ENCODE measurements around the gene PUSL1.

The PUSL1 gene

DNA sequence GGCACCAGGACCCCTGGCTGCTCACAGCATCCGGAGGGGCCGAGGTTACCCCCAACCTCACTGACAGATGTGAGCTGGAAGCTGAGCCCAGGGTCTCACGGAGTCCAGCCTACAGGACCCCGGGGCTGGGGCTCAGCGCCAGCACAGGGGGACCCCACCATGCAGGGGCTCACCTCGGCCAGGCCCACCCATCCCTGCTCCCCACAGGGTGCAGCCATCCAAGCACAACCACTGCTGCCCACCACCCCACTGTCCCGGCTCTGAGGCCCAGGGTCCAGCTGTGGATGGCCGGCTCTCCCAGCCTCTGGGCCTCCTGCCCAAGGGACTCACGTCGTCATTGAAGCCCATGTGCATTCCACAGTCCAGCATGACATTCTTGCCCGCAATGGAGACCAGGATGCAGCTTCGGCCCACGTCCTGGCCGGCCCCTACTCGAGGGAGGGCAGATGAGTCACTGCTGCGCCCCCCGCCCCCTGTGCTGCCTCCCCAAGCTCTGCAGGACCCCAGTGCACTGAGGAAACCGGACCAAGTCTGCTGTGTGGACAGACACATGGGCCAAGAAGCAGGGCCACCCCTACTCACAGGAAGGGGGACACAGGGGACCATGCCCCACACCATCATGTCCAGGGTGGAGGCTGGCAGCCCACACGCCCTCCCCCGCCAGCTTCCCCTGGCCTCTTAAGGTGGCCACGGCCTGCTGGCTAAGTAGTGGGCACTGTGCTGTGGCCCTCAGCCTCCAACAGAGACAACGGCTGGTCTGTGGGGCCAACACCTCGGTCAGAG, 12.5 kb downstream of the PUSL1 start:
- no peaks in the 10 kb centered on the region for H3K9me3 ChIP-seq (ENCODE audit: control insufficient read depth, low read length)
- H3K4me1 ChIP-seq (ENCODE audit: control insufficient read depth, insufficient read depth, low read length, poor library complexity, severe bottlenecking), result peaks cover 23% of the 10 kb centered on the region
- H3K4me3 ChIP-seq (ENCODE audit: extremely low read depth, insufficient read depth, low read length, poor library complexity, severe bottlenecking), result no peak overlapping the region
- H3K27ac ChIP-seq (ENCODE audit: low read depth, low read length, severe bottlenecking), result no peak overlapping the region
- 91 to 92% methylated on average over 19 to 21 of the region's 23 CpGs for WGBS, 2 experiments (ENCODE audit: insufficient coverage in 2 of 2)
- peaks cover 68% of the 10 kb centered on the region for H3K36me3 ChIP-seq (ENCODE audit: control insufficient read depth, insufficient read depth, low read length)

DNA sequence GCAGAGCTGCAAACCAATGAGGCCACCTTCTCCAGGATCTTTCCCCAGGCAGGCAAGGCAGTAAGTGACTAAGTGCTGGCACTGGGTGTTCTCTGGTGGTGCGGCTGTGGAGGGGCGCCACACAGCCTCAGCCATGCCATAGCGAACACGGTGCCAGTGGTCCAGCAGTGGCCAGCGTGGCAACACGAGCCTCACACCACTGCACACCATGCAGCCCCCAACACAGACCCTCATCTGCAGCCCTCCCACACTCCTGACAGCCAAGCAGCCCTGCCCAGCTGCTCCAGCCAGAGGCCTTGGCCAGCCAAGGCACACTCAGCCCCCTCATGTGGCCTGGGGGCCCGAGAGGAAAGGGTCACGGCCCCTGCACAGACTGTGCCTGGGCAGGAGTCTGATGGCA, 13.1 kb downstream of the PUSL1 start:
- no peaks in the 10 kb centered on the region for H3K9me3 ChIP-seq (ENCODE audit: control insufficient read depth, low read length)
- H3K4me3 ChIP-seq (ENCODE audit: extremely low read depth, insufficient read depth, low read length, poor library complexity, severe bottlenecking), result no peak overlapping the region
- H3K4me1 ChIP-seq (ENCODE audit: control insufficient read depth, insufficient read depth, low read length, poor library complexity, severe bottlenecking), result peaks cover 25% of the 10 kb centered on the region
- no peak overlapping the region for H3K27ac ChIP-seq (ENCODE audit: low read depth, low read length, severe bottlenecking)
- WGBS, 2 experiments (ENCODE audit: insufficient coverage in 2 of 2), result 92 to 98% methylated on average over 8 of the region's 8 CpGs
- H3K36me3 ChIP-seq (ENCODE audit: control insufficient read depth, insufficient read depth, low read length), result peaks cover 68% of the 10 kb centered on the region

DNA sequence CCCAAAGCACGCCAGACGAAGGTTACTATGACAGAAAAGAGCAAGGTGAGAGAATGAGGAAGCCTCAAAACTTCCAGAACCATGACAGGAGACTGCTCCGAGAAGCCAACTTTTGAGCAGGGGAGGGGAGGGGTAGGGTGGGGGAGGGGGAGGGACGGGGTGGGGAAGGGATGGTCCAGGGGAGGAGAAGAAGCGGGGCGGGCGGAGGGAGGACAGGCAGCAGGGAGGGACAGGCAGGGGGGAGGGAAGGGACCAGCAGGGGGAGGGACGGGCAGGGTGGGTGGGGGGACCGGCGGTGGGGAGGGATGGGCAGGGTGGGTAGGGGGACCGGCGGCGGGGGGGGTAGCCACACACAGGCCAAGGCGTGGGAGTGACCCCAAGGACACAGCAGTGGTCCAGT, 14.0 kb downstream of the PUSL1 start:
- peaks cover 25% of the 10 kb centered on the region for H3K4me1 ChIP-seq (ENCODE audit: control insufficient read depth, insufficient read depth, low read length, poor library complexity, severe bottlenecking)
- H3K9me3 ChIP-seq (ENCODE audit: control insufficient read depth, low read length), result no peaks in the 10 kb centered on the region
- H3K36me3 ChIP-seq (ENCODE audit: control insufficient read depth, insufficient read depth, low read length), result peaks cover 61% of the 10 kb centered on the region
- 96 to 98% methylated on average over 4 to 6 of the region's 14 CpGs for WGBS, 2 experiments (ENCODE audit: insufficient coverage in 2 of 2)
- no peak overlapping the region for H3K4me3 ChIP-seq (ENCODE audit: extremely low read depth, insufficient read depth, low read length, poor library complexity, severe bottlenecking)
- H3K27ac ChIP-seq (ENCODE audit: low read depth, low read length, severe bottlenecking), result no peak overlapping the region

DNA sequence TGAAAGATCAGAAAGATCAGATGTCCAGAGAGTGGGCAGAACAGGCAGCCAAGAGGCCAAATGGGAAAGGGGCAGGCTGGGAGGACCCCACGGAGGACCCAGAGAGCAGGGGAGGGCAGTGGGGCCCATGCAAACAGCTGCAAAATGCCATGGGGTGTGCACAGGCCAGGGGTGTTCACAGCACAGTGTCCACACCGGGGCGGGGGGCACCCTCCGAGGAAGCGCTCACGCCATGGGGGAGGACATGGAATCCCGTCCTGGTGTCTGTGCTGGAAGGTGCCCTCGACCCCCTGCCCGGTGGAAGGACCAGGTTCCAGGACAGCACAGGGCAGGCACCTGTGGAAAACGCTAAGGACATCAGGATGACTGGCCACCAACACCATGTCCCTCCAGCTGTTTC, 14.6 kb downstream of the PUSL1 start:
- H3K9me3 ChIP-seq (ENCODE audit: control insufficient read depth, low read length), result no peaks in the 10 kb centered on the region
- peaks cover 55% of the 10 kb centered on the region for H3K36me3 ChIP-seq (ENCODE audit: control insufficient read depth, insufficient read depth, low read length)
- 92 to 96% methylated on average over 10 of the region's 10 CpGs for WGBS, 2 experiments (ENCODE audit: insufficient coverage in 2 of 2)
- H3K4me1 ChIP-seq (ENCODE audit: control insufficient read depth, insufficient read depth, low read length, poor library complexity, severe bottlenecking), result peaks cover 25% of the 10 kb centered on the region
- H3K4me3 ChIP-seq (ENCODE audit: extremely low read depth, insufficient read depth, low read length, poor library complexity, severe bottlenecking), result no peak overlapping the region
- no peak overlapping the region for H3K27ac ChIP-seq (ENCODE audit: low read depth, low read length, severe bottlenecking)

DNA sequence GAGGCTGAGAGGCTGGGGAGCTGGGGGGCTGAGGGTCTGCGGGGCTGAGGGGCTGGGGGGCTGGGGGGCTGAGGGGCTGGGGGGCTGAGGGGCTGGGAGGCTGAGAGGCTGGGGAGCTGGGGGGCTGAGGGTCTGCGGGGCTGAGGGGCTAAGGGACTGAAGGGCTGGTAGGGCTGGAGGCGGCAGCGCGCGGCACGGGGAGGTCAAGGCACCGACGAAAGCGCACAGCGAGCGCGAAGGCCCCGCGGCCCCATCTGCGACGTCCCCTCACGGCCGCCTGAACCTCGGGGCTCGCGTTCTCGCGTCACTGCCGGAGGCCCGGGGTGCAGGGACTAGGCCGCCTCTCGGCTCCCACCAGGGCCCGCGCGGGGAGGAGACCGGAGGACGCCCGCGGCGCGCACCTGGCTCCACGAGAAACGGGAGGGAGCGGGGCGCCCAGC, 15.7 kb downstream of the PUSL1 start:
- Histone ChIP-seq H3K27ac (ENCODE audit: low read depth, low read length, severe bottlenecking) (peak overlapping the region; percentile 53), H3K4me1 (ENCODE audit: control insufficient read depth, insufficient read depth, low read length, poor library complexity, severe bottlenecking) (peaks cover 24% of the 10 kb centered on the region), H3K36me3 (ENCODE audit: control insufficient read depth, insufficient read depth, low read length) (peaks cover 46% of the 10 kb centered on the region), H3K9me3 (ENCODE audit: control insufficient read depth, low read length) (no peaks in the 10 kb centered on the region), H3K4me3 (ENCODE audit: extremely low read depth, insufficient read depth, low read length, poor library complexity, severe bottlenecking) (peak overlapping the region; percentile 73)
- WGBS, 2 experiments (ENCODE audit: insufficient coverage in 2 of 2), result 0 to 1% methylated on average over 21 to 40 of the region's 41 CpGs

DNA sequence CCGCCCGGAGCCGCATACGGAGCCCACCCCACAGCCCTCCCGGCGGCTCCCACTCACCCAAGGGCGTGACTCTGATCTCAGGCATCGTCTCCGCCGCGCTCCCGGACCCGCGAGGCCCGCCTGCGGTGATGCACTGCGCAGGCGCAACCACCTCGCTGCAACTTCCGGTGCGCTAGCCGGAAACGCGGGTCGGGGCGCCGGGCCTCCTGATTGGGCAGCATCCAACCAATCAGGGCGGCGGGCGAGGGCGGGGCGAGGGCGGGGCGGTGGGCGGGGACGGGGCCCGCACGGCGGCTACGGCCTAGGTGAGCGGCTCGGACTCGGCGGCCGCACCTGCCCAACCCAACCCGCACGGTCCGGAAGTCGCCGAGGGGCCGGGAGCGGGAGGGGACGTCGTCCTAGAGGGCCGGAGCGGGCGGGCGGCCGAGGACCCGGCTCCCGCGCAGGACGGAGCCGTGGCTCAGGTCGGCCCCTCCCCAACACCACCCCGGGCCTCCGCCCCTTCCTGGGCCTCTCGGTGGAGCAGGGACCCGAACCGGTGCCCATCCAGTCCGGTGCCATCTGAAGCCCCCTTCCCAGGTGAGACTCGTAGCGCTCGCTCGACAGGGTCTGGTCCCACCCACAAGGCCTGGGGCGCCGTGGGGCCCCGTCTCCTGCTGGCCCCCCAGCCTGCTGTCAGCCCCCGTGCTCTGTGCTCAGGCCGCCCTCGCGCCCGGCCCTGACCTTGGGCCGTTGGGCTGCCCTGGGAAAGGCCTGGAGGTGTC, 16.3 kb downstream of the PUSL1 start, which contains the start of the genes CPTP and INTS11:
Gene CPTP (plus strand): TSS at position 279 of the 764 bp plus-strand sequence. CDS start 2,109 bp downstream, outside the sequence.
Gene INTS11 (minus strand): TSS at position 137 of the 764 bp plus-strand sequence. CDS start 52 bp downstream, at position 85.
- Histone ChIP-seq H3K27ac (ENCODE audit: low read depth, low read length, severe bottlenecking) (peak within 1 kb of the TSS; percentile 53), H3K36me3 (ENCODE audit: control insufficient read depth, insufficient read depth, low read length) (peaks cover 40% of the 10 kb centered on the region), H3K4me3 (ENCODE audit: extremely low read depth, insufficient read depth, low read length, poor library complexity, severe bottlenecking) (peak within 1 kb of the TSS; percentile 73), H3K4me1 (ENCODE audit: control insufficient read depth, insufficient read depth, low read length, poor library complexity, severe bottlenecking) (peaks cover 21% of the 10 kb centered on the region), H3K9me3 (ENCODE audit: control insufficient read depth, low read length) (no peaks in the 10 kb centered on the region)
- WGBS, 2 experiments (ENCODE audit: insufficient coverage in 2 of 2), result 0 to 2% methylated on average over 46 to 53 of the region's 84 CpGs

DNA sequence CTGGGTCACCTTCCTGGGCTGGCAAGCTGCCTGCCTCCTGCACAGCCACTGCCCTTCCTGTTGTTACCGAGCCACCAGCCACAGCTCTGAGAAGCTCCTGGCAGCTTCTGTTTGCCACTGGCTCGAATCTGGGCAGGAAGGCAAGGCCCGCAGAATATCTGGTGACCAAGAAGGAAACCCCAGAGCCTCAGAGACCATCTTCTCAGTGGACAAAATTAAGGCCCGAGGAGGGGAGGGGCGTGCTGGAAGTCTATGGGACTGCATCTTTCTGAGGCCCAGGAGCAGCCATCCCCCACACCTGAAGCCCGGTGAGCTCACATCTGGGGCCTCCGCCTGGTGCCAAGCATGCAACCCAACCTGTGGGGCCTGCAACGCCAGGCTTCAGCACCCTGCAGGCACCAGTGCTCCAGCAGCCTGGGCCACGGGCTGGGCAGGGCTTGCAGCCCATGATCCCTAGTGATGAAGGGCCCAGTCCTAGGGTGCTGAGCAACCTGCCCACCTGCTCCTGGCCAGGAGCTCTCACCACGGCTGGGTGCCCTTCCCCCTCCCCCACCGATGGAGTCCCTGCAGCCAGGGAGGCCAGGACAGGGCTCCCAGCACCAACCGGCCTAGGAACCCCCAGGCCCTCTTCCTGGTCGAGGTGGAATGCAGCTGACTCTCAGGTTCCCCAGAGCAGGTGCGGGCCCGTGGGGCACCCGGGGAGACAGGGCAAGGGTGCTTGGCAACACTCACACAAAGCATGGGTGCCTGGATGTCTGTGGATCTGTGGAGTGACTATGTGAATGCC, 17.1 kb downstream of the PUSL1 start:
- Histone ChIP-seq H3K9me3 (ENCODE audit: control insufficient read depth, low read length) (no peaks in the 10 kb centered on the region), H3K36me3 (ENCODE audit: control insufficient read depth, insufficient read depth, low read length) (peaks cover 32% of the 10 kb centered on the region), H3K4me1 (ENCODE audit: control insufficient read depth, insufficient read depth, low read length, poor library complexity, severe bottlenecking) (peaks cover 21% of the 10 kb centered on the region), H3K27ac (ENCODE audit: low read depth, low read length, severe bottlenecking) (no peak overlapping the region), H3K4me3 (ENCODE audit: extremely low read depth, insufficient read depth, low read length, poor library complexity, severe bottlenecking) (peak overlapping the region; percentile 73)
- WGBS, 2 experiments (ENCODE audit: insufficient coverage in 2 of 2), result 79% methylated on average over 13 to 15 of the region's 16 CpGs

DNA sequence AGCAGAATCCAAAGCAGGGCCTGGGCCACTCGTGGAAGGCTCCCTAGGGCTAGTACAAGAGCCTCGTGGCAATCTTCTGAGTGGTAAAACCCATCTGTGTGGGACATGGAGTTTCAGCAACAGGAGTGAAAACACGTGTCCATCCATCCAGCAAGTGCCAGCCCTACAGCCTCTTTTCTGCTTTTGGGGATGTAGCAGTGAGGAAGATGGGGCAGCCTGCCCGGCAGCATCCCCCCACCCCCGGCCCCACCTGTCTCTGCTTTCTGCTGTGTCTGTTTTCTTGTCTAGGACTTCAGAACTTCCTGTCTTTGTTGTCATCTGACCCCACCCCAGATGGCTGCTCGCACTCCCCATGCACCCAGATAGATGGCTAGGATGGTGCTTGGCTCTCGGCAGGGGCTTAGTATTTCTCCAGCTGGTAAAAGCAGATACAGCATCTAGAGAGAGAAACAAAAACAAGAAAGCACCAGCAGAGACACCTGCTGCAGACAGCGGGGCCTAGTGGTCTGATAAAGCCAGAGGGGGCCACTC, 17.7 kb downstream of the PUSL1 start:
- Histone ChIP-seq H3K36me3 (ENCODE audit: control insufficient read depth, insufficient read depth, low read length) (peaks cover 25% of the 10 kb centered on the region), H3K27ac (ENCODE audit: low read depth, low read length, severe bottlenecking) (no peak overlapping the region), H3K4me1 (ENCODE audit: control insufficient read depth, insufficient read depth, low read length, poor library complexity, severe bottlenecking) (peaks cover 16% of the 10 kb centered on the region), H3K9me3 (ENCODE audit: control insufficient read depth, low read length) (no peaks in the 10 kb centered on the region), H3K4me3 (ENCODE audit: extremely low read depth, insufficient read depth, low read length, poor library complexity, severe bottlenecking) (no peak overlapping the region)
- 94 to 96% methylated on average over 6 to 7 of the region's 8 CpGs for WGBS, 2 experiments (ENCODE audit: insufficient coverage in 2 of 2)

DNA sequence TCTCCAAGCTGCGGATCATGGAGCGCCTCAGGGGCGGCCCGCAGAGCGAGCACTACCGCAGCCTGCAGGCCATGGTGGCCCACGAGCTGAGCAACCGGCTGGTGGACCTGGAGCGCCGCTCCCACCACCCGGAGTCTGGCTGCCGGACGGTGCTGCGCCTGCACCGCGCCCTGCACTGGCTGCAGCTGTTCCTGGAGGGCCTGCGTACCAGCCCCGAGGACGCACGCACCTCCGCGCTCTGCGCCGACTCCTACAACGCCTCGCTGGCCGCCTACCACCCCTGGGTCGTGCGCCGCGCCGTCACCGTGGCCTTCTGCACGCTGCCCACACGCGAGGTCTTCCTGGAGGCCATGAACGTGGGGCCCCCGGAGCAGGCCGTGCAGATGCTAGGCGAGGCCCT, 18.9 kb downstream of the PUSL1 start:
- H3K4me3 ChIP-seq (ENCODE audit: extremely low read depth, insufficient read depth, low read length, poor library complexity, severe bottlenecking), result no peak overlapping the region
- 95% methylated on average over 36 to 40 of the region's 40 CpGs for WGBS, 2 experiments (ENCODE audit: insufficient coverage in 2 of 2)
- no peaks in the 10 kb centered on the region for H3K9me3 ChIP-seq (ENCODE audit: control insufficient read depth, low read length)
- peaks cover 15% of the 10 kb centered on the region for H3K4me1 ChIP-seq (ENCODE audit: control insufficient read depth, insufficient read depth, low read length, poor library complexity, severe bottlenecking)
- peaks cover 16% of the 10 kb centered on the region for H3K36me3 ChIP-seq (ENCODE audit: control insufficient read depth, insufficient read depth, low read length)
- no peak overlapping the region for H3K27ac ChIP-seq (ENCODE audit: low read depth, low read length, severe bottlenecking)

DNA sequence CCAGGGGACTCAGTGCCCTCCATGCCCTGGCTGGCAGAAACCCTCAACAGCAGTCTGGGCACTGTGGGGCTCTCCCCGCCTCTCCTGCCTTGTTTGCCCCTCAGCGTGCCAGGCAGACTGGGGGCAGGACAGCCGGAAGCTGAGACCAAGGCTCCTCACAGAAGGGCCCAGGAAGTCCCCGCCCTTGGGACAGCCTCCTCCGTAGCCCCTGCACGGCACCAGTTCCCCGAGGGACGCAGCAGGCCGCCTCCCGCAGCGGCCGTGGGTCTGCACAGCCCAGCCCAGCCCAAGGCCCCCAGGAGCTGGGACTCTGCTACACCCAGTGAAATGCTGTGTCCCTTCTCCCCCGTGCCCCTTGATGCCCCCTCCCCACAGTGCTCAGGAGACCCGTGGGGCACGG, 19.9 kb downstream of the PUSL1 start:
- 89 to 99% methylated on average over 12 of the region's 15 CpGs for WGBS, 2 experiments (ENCODE audit: insufficient coverage in 2 of 2)
- no peak overlapping the region for H3K27ac ChIP-seq (ENCODE audit: low read depth, low read length, severe bottlenecking)
- peaks cover 12% of the 10 kb centered on the region for H3K4me1 ChIP-seq (ENCODE audit: control insufficient read depth, insufficient read depth, low read length, poor library complexity, severe bottlenecking)
- H3K4me3 ChIP-seq (ENCODE audit: extremely low read depth, insufficient read depth, low read length, poor library complexity, severe bottlenecking), result no peak overlapping the region
- peaks cover 12% of the 10 kb centered on the region for H3K36me3 ChIP-seq (ENCODE audit: control insufficient read depth, insufficient read depth, low read length)
- no peaks in the 10 kb centered on the region for H3K9me3 ChIP-seq (ENCODE audit: control insufficient read depth, low read length)
